Stimulated activated CD8-positive, alpha-beta memory T cell treated with anti-CD3 and anti-CD28 coated beads, Interleukin-15, amount 100 ng/mL, for 24 hours (primary cell): Measurements from ENCODE around the gene PLA2G4F.

Source experiments
- DNase-seq: peaks from one replicate; pipeline ENCODE4 v3.0.0-alpha.2; 2020; ENCODE audit warnings: low read depth

PLA2G4F gene

DNA sequence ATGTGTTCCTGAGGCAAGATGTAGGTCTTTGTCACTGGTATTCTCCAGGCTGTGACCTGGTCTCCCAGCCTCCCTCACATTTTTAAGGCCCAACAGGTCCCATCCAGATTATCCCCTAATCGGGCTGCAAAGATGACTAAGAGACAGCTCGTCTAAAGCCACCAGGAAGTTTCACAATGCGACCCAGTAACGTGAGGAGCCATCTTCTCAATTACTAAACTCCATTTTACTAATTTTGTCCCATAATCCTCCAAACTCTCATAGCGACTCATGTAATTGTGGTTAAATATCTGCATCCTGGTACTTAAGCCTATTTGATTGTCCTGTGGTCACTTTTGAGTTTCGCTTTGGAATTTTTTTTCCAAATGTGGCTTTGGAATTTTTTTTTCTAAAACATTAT lies 8.7 kb upstream of the PLA2G4F start:
- no peak for DNase-seq

DNA sequence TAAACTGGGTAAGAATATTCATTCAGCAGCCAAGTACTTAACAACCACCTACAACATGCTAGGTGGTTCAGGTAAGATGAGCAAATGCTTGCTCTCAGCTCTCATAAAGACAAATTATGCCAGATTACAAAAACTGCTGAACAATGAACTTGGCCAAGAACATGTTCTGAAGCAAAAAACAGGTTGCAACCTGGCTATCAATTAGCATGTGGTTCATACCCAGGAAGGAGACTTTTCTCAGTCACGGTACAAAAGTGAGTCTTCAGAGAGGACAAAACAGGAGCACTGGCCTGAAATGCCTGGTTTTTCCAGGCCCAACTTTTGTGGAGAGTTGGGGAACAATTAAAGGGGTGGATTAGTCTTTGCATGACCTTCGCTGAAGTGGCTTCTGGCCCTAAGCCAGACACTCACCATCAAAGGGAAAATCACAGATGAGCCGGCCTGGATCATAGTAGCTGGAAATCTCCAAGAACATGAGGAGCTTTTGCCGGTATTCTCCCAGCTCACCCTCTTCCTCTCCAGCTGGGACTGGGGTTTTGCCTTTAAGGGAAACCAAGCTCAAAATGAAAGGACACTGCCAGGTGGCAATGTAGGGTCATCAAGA lies 7.6 kb upstream of the PLA2G4F start:
- no peak for DNase-seq

DNA sequence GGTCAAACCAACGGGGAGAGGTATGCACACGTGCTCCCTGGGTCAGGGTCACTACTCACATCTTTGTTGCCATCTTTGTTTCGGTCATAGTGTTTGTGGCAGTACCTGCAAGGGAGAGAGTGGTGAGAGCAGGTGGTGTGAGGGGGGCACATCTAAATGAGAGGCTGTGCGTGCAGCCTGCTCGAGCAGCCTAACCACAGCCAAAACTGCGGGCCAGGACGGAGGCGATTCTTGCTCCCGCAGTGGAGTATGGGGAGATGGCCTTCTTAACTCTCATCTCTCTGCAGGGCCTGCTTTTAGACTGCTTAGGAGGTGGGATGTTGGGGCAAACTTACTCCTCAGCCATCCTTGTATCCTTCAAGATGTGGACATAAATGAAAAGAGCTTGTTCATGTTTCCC lies 6.9 kb upstream of the PLA2G4F start:
- no peak for DNase-seq

- no peak for DNase-seq
These were observed 3.7 kb upstream of the PLA2G4F start for GRCh38 chr15:42160136-42160535.

DNA sequence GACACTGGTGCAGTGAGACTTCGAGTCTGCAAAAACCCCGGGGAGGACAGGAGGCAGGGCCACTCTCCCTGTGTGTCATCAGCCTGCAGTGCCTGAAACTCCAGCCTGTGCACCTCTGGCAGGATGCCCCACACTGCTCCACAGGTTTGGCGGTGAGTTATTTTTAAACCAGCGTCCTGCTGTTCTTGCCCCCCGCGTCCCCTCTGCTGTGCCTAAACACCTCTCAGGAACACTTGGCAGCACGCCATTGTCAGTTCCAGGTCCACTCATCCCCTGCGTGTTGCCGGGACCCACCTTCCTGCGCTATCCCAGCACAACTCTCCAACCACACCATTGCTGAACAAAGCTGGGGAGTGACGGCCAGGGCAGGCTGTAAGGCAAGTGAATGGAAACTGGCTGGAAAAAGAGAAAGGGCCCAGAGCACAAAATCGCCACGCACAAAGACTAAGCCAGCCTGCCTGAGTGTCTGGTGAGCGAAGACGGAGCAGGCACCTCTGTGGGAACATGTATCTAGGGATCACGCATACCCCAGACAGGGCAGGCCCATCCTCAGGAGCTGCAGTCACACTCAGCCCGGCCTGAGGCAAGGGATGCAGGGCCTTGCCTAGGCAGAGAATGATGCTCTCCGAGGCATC lies 3.1 kb upstream of the PLA2G4F start:
- DNase-seq = no peak

- DNase-seq = no peak
These were observed 2.5 kb upstream of the PLA2G4F start for GRCh38 chr15:42158941-42159340.

DNA sequence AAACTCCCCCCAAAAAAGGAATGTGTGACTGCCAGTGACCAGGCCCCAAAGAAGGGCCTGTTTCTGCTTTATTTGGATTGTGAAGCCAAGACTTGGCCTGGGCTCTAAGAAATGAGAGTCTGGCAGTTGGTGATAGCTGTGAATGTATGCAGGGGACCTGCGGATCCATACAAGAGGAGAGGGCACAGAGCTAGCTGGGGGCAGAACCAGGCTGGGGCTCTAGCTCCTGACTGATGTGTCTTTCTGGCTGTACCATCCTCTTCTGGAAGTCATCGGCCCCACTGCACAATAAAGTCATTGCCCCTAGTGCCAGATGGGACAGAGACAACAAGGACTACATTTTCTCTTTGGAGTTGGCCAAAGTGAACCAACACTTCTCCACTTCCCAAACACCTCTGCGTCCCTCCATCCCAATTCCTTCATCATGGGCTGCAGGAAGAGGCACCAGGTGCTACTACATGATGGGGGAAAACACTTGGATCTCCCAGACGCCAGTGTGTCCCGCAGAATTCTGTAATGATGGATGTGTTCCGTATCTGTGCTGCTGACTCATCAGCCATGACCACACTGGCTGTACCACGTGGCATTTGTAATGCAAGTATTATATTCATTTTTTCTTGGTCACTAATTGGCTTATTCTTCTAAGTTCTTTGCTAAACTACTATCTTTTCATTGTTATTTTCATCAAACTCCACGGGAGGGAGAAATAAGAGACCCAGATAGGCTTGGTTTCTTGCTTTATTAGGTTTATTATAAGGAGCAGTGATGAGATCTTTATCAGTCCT lies 1.7 kb upstream of the PLA2G4F start:
- no peak for DNase-seq

DNA sequence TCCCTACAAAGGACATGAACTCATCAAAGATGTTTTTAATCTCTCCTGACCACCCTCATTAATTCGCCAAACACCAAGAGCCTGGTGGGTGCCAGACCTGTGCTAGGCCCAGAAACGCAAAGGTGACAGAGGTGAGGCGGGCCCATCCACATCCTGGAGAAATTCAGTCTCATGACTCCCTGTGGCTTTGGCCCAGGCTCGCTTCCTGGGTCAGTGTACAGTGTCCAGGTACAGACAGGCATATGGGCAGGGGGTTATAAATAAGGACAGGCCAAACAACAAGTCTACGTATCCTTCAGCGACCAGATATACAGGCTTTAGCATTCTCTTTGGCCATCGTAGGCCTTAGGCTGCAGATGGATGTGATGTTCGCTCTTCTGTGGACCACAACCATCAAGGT lies 945 bp upstream of the PLA2G4F start:
- no peak for DNase-seq

- DNase-seq = no peak
These were observed 742 bp downstream of the PLA2G4F start for GRCh38 chr15:42155546-42156242.

DNA sequence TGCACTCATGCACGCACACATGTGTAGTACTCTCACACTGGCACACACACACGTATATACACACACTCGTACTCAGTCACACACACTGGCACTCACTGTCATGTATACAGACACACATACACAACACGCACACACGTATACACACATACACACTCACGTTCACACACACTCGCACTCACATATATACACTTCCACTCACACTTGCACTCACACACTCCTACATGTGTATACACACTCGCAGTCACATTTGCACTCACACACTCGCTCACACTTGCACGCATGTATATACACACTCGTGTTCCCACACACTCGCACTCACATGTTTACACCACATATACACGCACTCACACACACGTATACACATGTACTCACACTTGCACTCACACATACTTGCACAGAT lies 1.5 kb downstream of the PLA2G4F start:
- DNase-seq = no peak

DNA sequence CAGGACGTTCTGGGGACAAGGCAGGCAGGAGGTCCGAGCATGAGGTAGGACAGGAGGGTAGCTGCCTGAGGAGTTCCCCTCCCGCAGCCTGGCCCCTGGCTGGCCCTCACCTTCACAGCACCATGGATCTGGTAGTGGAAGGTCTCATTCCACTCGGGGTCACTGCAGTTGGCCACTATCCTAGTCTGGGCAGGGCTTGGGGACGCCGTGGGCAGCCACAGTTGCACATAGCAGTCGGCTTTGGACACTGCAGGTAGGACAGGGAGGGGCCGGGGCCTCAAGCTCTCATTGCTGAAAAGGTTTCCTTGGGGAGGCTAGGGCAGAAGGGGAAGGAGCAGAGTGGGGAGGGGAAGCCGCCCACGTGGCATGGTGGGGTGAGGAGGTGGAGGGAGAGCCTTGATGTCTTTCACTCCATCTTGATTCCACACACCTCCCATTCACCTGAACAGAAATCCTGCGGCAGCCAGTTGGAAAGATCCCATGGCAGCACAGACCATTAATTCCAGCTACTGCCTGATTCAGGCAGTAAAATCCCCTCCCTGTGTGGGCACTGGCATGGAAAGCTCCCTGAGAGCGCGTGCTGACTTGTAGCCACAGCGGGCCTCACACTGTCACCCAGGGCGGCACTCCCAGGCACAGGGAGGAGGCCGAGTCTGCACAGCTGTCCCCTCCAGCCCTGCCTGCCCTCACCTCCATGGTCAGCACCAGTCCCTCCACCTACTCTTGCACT lies 2.1 kb downstream of the PLA2G4F start:
- no peak for DNase-seq

DNA sequence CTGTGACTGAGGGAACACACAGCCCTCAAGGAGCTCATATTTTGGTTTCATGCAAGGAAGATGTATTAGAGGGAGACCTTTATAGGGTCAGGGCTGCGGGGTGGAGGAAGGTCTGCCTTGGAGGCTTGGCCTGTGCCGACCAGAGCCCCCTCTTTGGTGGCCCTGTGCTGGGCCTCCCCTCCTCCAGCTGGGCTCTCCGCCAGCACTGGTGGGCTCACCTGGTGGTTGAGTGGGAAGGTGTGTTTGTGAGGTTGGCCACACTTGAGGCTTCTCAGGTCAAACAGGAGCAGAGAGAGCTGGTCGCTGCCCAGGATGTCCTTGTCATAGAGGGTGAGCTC lies 2.6 kb downstream of the PLA2G4F start:
- DNase-seq = no peak

DNA sequence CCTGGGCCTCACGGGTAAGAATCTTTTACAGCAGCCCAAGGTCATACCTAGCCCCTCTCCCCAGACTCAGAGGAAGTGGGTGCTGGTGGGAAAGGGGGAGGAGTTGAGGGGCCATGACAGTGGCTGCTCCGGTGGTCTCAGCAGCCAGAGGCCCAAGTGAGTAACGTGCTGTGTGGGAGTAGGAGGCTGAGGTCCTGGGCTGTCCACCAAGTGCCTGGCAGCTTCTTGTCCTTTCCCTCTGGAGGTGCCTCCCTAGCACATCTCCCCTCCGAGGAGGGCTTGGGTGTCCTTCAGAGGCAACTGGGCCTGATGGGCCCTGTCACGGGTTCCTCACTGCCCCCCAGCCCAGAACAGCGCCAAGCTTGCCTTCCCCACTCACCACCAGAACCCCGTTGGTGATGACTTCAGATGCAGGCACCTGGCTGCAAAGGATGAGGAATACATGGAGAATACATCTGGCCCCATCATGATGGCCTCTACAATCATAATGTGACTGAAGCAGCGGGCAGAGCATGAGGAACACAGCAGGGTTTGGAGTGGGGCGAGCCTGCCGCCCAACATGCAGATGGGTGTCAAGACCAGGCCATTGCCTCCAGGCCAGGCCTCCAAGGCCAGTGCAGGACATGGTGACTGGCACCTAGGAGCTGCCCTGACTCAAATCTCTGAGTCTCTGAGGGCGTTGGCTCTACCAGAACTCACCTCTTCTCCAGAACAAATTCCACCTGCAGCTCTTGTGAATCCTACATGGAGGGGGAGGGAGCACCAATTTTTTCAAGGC lies 3.3 kb downstream of the PLA2G4F start:
- DNase-seq = no peak

DNA sequence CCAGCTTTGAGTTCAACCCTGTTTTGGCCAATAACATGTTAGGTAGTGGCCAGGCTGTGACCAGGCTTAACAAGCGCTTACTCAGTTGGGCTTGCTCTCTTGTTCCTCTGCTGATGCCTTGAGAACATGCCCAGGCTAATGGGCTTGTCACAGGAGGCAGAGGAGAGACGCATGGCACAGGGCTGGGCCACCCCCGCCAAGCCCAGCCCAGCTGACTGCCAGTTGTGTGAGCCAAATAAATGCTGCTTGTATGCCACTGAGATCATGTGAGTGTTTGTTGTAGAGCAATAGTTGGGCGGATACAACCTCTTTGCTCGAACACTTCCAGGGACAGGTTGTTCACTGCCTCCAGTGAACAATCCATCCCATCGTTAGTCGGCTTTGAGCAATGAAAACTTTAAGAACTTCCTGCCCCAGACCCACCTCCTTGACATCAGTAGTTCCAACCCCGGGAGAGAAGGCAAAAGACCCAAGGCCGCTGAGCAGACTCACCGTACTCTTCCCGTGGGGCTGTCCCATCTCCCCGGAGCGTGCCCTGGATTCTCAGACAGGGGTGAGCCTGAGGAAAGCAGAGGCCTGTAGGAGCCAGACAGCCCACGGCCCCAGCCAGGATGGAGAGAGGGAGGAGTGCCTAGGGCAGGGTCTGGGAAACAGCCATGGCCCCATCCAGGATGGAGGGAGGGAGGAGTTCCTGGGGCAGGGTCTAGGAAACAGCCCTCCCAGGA lies 4.1 kb downstream of the PLA2G4F start:
- no peak for DNase-seq

- no peak for DNase-seq
These were observed 4.7 kb downstream of the PLA2G4F start for GRCh38 chr15:42151736-42152135.

GRCh38 chr15:42151141-42151561 lies 5.3 kb downstream of the PLA2G4F start:
- no peak for DNase-seq

DNA sequence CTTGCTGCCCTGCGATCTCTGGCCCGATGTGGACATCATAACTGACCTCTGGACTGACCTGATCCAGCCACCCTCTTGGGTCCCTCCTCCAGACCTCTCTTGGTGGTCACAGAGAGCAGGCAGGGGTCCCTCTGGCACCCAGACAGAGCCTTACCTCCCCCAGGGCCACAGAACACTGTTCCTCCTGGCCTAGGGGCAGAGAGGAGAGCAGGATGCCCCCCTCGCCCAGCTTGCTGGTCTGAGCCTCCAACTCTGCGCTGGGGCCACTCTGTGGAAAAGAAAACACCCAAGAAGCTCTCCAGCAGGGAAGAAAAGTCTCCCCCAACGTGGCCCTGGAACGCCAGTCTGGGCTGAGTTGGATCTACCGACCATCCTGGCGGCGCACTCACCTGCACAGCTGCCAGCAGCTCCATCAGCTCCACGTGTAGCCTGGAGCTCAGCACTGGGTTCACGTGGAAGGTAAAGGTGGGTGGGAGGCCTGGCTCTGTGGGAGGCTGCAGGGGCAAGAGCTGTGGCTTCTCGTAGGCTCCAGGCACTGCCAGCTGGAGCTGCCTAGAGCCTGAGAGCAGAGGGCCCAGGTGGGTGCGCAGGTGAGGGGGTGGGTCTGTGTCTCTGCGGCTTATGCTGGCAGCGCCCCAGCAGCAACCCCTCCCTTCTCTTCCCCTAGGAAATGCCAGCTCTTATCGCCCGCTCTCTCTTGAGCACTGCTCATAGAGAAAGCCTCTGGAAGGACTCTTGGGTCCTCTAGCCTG lies 6.0 kb downstream of the PLA2G4F start:
- DNase-seq = no peak

DNA sequence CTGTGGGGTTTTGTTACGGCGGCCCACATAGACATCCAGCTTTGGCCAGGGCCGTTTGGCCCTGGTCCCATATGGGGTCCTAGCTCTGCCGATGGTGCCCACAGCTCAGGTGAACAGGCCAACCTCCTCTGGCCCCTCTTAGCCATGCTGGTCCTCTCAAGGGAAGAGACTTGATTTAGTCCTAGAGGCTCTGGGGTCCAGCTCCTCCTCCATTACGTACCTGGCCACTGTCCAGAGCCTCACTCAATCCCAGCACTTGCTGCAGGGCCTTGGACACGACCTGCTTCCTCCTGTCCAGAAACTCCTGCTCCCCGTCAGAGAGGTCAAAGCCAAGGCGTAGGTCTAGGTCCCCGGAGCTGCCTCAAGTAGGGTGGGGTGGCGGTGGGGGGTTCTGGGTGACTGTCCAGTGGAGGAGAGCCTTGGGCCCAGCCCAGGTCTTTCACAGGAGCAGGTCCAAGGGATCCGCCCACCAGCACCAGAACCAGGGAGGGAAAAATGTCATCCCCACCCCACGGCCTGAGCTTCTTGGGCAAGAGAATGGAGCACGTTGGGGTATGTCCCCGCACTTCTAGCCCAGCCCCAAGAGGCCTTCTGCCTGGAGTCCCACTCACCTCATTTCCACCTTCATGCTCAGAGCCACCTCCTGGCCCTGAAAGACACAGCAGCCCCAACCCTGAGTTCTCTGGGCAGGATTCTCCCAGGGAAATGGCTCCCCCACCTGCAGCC lies 6.8 kb downstream of the PLA2G4F start:
- no peak for DNase-seq

- no peak for DNase-seq
These were observed 7.5 kb downstream of the PLA2G4F start for GRCh38 chr15:42148808-42149492.
